GM12892 (cell line): ENCODE data around the gene ZBTB37.

Source experiments
- DNase-seq: peaks from one replicate; pipeline ENCODE4 v3.0.0; 2011; ENCODE audit not compliant: insufficient read length
- FAIRE-seq: peaks from 2 replicates; lab custom pipeline; 2011; peaks lifted over from hg19 to GRCh38; lab: Jason Lieb, UNC
- POLR2A ChIP-seq: IDR thresholded peaks from 2 replicates; pipeline ENCODE4 v1.6.1; 2011; ENCODE audit warnings: low read depth, low read length, control low read depth
- POLR2AphosphoS5 ChIP-seq: IDR thresholded peaks from 2 replicates; pipeline ENCODE4 v1.6.1; 2011; ENCODE audit warnings: low read depth, low read length, control low read depth
- TAF1 ChIP-seq: IDR thresholded peaks from 2 replicates; pipeline ENCODE4 v1.6.1; 2011; ENCODE audit warnings: low read depth, mild to moderate bottlenecking, control low read depth, low read length, borderline replicate concordance

ZBTB37 gene

GRCh38 chr1:173887627-173888026 lies 19.4 kb downstream of the ZBTB37 start:
- DNase-seq, result no peak
- TF ChIP-seq TAF1 (no peak), POLR2A (no peak), POLR2AphosphoS5 (no peak)
- no peak for FAIRE-seq

- no peak for DNase-seq
- TF ChIP-seq POLR2A, result no peak
- no peak for TF ChIP-seq TAF1
- TF ChIP-seq POLR2AphosphoS5, result no peak
- no peak for FAIRE-seq
These were observed 20.6 kb downstream of the ZBTB37 start for GRCh38 chr1:173888749-173889148.

GRCh38 chr1:173889885-173890284 lies 21.7 kb downstream of the ZBTB37 start:
- no peak for DNase-seq
- FAIRE-seq, result no peak
- TF ChIP-seq POLR2A, result no peak
- TF ChIP-seq POLR2AphosphoS5, result no peak
- no peak for TF ChIP-seq TAF1

- TF ChIP-seq TAF1, result no peak
- no peak for TF ChIP-seq POLR2A
- no peak for TF ChIP-seq POLR2AphosphoS5
- no peak for FAIRE-seq
These were observed 25.4 kb downstream of the ZBTB37 start for GRCh38 chr1:173893611-173894010.

GRCh38 chr1:173894189-173894588 lies 26.0 kb downstream of the ZBTB37 start:
- DNase-seq (no peak), FAIRE-seq (no peak)
- TF ChIP-seq POLR2AphosphoS5 (no peak), POLR2A (no peak), TAF1 (no peak)

More at GRCh38 chr1:173893611-173894010, 25.4 kb downstream of the ZBTB37 start:
- DNase-seq, result no peak

GRCh38 chr1:173900427-173900826 lies 32.2 kb downstream of the ZBTB37 start:
- DNase-seq (no peak), FAIRE-seq (peak; percentile 70)
- TF ChIP-seq TAF1 (no peak), POLR2AphosphoS5 (no peak), POLR2A (no peak)

- no peak for FAIRE-seq
- no peak for DNase-seq
These were observed 32.8 kb downstream of the ZBTB37 start for GRCh38 chr1:173900992-173901391.

GRCh38 chr1:173903827-173904531 lies 35.8 kb downstream of the ZBTB37 start:
- no peak for DNase-seq
- no peak for FAIRE-seq
- no peak for TF ChIP-seq POLR2AphosphoS5
- no peak for TF ChIP-seq TAF1
- TF ChIP-seq POLR2A, result no peak

More at GRCh38 chr1:173900992-173901391, 32.8 kb downstream of the ZBTB37 start:
- TF ChIP-seq POLR2A, result no peak
- TF ChIP-seq TAF1, result no peak
- TF ChIP-seq POLR2AphosphoS5, result no peak

GRCh38 chr1:173913111-173913510 lies 44.9 kb downstream of the ZBTB37 start:
- no peak for TF ChIP-seq POLR2A

GRCh38 chr1:173914366-173914871 lies 46.2 kb downstream of the ZBTB37 start:
- DNase-seq (peak; percentile 33), FAIRE-seq (peak; percentile 9)
- TF ChIP-seq POLR2AphosphoS5, result no peak
- no peak for TF ChIP-seq TAF1
- no peak for TF ChIP-seq POLR2A

More at GRCh38 chr1:173913111-173913510, 44.9 kb downstream of the ZBTB37 start:
- no peak for FAIRE-seq
- DNase-seq, result no peak

- TF ChIP-seq POLR2A, result no peak
- no peak for TF ChIP-seq TAF1
- TF ChIP-seq POLR2AphosphoS5, result no peak
- FAIRE-seq (no peak), DNase-seq (no peak)
These were observed 47.4 kb downstream of the ZBTB37 start for GRCh38 chr1:173915596-173915995.

- no peak for TF ChIP-seq TAF1
- TF ChIP-seq POLR2AphosphoS5, result no peak
- no peak for TF ChIP-seq POLR2A
- no peak for DNase-seq
- no peak for FAIRE-seq
These were observed 48.5 kb downstream of the ZBTB37 start for GRCh38 chr1:173916667-173917066.
